GM12878 (cell line): Measurements from ENCODE around the gene TFDP1. TPM values are rescaled to one million over a fixed set of nuclear protein-coding genes. Genes with fewer than 3 reads are reported as not detected.

Source experiments
- ATAC-seq: fragments of 200-7000 bp; cut with Tn5 transposase; 3 replicates; pipeline ENCODE4 v1.9.1; 2020; ENCODE audit warnings: mild to moderate bottlenecking, moderate library complexity
- BruUV-seq: library from RNA; stranded (reverse); fragments of 400-500 nt; replicated peaks from 2 replicates; lab custom pipeline; 2021; lab: Mats Ljungman, UMichigan
- CTCF ChIA-PET: fragments of 300-600 bp; sonication (Branson Sonifier 250); formaldehyde crosslinking; extraction: SDS; loops from one replicate; lab custom pipeline; 2021; ENCODE audit warnings: inconsistent platforms; lab: Yijun Ruan, JAX
- POLR2A ChIA-PET: fragments of 350-600 bp; formaldehyde crosslinking; extraction: SDS; loops from one replicate; lab custom pipeline; 2021; ENCODE audit warnings: inconsistent platforms; lab: Charles Lee
- RAD21 ChIA-PET: fragments of 300-600 bp; sonication (Branson Sonifier 250); formaldehyde crosslinking; loops from one replicate; lab custom pipeline; 2023; ENCODE audit warnings: antibody characterized with exemption; ENCODE audit not compliant: unreplicated experiment; lab: Charles Lee
- SMC1A ChIA-PET: fragments of 300-600 bp; sonication (Branson Sonifier 250); formaldehyde crosslinking; loops from one replicate; lab custom pipeline; 2023; ENCODE audit not compliant: unreplicated experiment, uncharacterized antibody; lab: Charles Lee
- DNase-seq: peaks from one replicate; pipeline ENCODE4 v3.0.0-alpha.2; 2011; ENCODE audit warnings: low read depth, low spot score
- FAIRE-seq: peaks from 3 replicates; lab custom pipeline; 2011; peaks lifted over from hg19 to GRCh38; lab: Jason Lieb, UNC
- H2AFZ ChIP-seq: 2 replicates; pipeline ENCODE4 v1.6.0; 2011; ENCODE audit warnings: low read depth, low read length, control low read depth; ENCODE audit not compliant: control insufficient read depth
- H3K27ac ChIP-seq: 2 replicates; pipeline ENCODE4 v1.5.1; 2011; ENCODE audit warnings: control low read depth; ENCODE audit not compliant: control insufficient read depth, insufficient read depth
- H3K27me3 ChIP-seq, 2 experiments: replicated peaks in 1 of 2; 2 replicates each; pipeline versions ENCODE4 v1.6.0 to v1.6.1; 2011; ENCODE audit warnings: low read length in 1 of 2; ENCODE audit not compliant: control insufficient read depth in 2 of 2, insufficient read depth in 2 of 2
- H3K36me3 ChIP-seq, 2 experiments: 2 replicates each; pipeline ENCODE4 v1.5.1; 2011; ENCODE audit warnings: low read length in 1 of 2; ENCODE audit not compliant: control insufficient read depth in 2 of 2, insufficient read depth in 2 of 2
- H3K4me1 ChIP-seq: 2 replicates; pipeline ENCODE4 v1.6.1; 2011; ENCODE audit warnings: mild to moderate bottlenecking, low read length, moderate library complexity, mixed read lengths; ENCODE audit not compliant: control insufficient read depth, insufficient read depth
- H3K4me2 ChIP-seq: 2 replicates; pipeline ENCODE4 v1.6.0; 2011; ENCODE audit warnings: control low read depth; ENCODE audit not compliant: control insufficient read depth, insufficient read depth
- H3K4me3 ChIP-seq: fragments of 200-600 bp; sonication (generic); 2 replicates; pipeline ENCODE4 v1.5.1; 2016
- H3K79me2 ChIP-seq: 2 replicates; pipeline ENCODE4 v1.6.0; 2011; ENCODE audit warnings: low read length; ENCODE audit not compliant: control insufficient read depth, insufficient read depth
- H3K9ac ChIP-seq: 2 replicates; pipeline ENCODE4 v1.8.0; 2011; ENCODE audit warnings: low read length, control low read depth, mixed read lengths; ENCODE audit not compliant: control insufficient read depth, insufficient read depth
- H3K9me3 ChIP-seq: replicated peaks from 3 replicates; pipeline ENCODE4 v1.5.1; 2011; ENCODE audit warnings: mild to moderate bottlenecking, low read length; ENCODE audit not compliant: control insufficient read depth, insufficient read depth
- H4K20me1 ChIP-seq: 2 replicates; pipeline ENCODE4 v1.6.0; 2011; ENCODE audit not compliant: control insufficient read depth, insufficient read depth
- BMI1 ChIP-seq: fragments of 450-650 bp; IDR thresholded peaks from 2 replicates; pipeline ENCODE4 v1.6.1; 2016; ENCODE audit warnings: mild to moderate bottlenecking, moderate library complexity, borderline replicate concordance
- BRCA1 ChIP-seq: IDR thresholded peaks from 2 replicates; pipeline ENCODE4 v1.6.1; 2011; ENCODE audit warnings: low read depth, low read length, improper control_type of control experiment
- DPF2 ChIP-seq: fragments of 450-650 bp; IDR thresholded peaks from 2 replicates; pipeline ENCODE4 v1.6.1; 2017; ENCODE audit warnings: mild to moderate bottlenecking
- HDAC2 ChIP-seq: fragments of 200-600 bp; sonication (generic); IDR thresholded peaks from 2 replicates; pipeline ENCODE4 v1.6.1; 2017
- IRF4 ChIP-seq: IDR thresholded peaks from 2 replicates; pipeline ENCODE4 v1.6.1; 2011; ENCODE audit warnings: low read depth, low read length
- POLR2A ChIP-seq: IDR thresholded peaks from 2 replicates; pipeline ENCODE4 v1.6.1; 2011; ENCODE audit warnings: low read depth, mild to moderate bottlenecking, low read length
- SMAD1 ChIP-seq: fragments of 450-650 bp; IDR thresholded peaks from 2 replicates; pipeline ENCODE4 v1.6.1; 2018; ENCODE audit warnings: mild to moderate bottlenecking, low read depth; ENCODE audit not compliant: partially characterized antibody
- STAT1 ChIP-seq: fragments of 450-650 bp; conservative IDR thresholded peaks from 2 replicates; pipeline ENCODE4 v1.6.1; 2014; ENCODE audit warnings: antibody characterized with exemption, mild to moderate bottlenecking
- TCF7 ChIP-seq: IDR thresholded peaks from 2 replicates; pipeline ENCODE4 v1.6.1; 2014; ENCODE audit warnings: antibody characterized with exemption, borderline replicate concordance
- WGBS: methylation state at CpG from one replicate; pipeline ENCODE4 v1.1.6; 2016; ENCODE audit warnings: low lambda C conversion rate; ENCODE audit not compliant: insufficient replicate concordance, insufficient coverage; ENCODE audit errors: missing lambda C conversion rate; 5-methylcytosine and 5-hydroxymethylcytosine counted together
- in situ Hi-C: fragments of 300-500 bp; cut with MboI; formaldehyde crosslinking; loops from 9 replicates; pipeline ENCODE4 v1.14.3; 2018; ENCODE audit warnings: mixed read lengths
- intact Hi-C: fragments of 100-400 bp; cut with micrococcal nuclease; formaldehyde crosslinking; loops from one replicate; pipeline ENCODE4 v1.14.2; 2022; ENCODE audit not compliant: unreplicated experiment
- polyA plus RNA-seq, 11 experiments: library from polyadenylated mRNA; depleted of rRNA in 4 of 11; unstranded in 6 of 11; stranded (reverse) in 5 of 11; fragments of >200 nt; fragmentation: Nextera tagmentation in 4 of 11; fragmentation: Illumina TruSeq in 1 of 11; extraction: Ambion mirVana in 4 of 11; extraction: Trizol in 1 of 11; gene quantifications; 1 replicate in 1 of 11; 2 replicates in 10 of 11; pipeline versions ENCODE4 v1.2.1 to v1.2.3, GENCODE V29; 2011 to 2016; ENCODE audit warnings: inconsistent platforms in 2 of 11, missing spikeins in 2 of 11, low read depth in 1 of 11
- total RNA-seq, 4 experiments: library from RNA; depleted of rRNA in 3 of 4; stranded (reverse); fragments of >200 nt in 3 of 4; fragmentation: Illumina TruSeq in 1 of 4; extraction: Trizol in 1 of 4; gene quantifications; 2 replicates each; pipeline versions ENCODE4 v1.2.1 to v1.2.3, GENCODE V29; 2013 to 2021
- TF ChIP-seq, protein P1 (sequence below): IDR thresholded peaks from 2 replicates; pipeline ENCODE4 v1.6.1; 2011; ENCODE audit warnings: borderline replicate concordance, low read depth, mild to moderate bottlenecking, moderate library complexity, low read length; ENCODE audit not compliant: insufficient read depth, poor library complexity, severe bottlenecking
- TF ChIP-seq, protein P2 (sequence below): IDR thresholded peaks from 2 replicates; pipeline ENCODE4 v1.6.1; 2012; ENCODE audit warnings: improper control_type of control experiment, low read depth, low read length; ENCODE audit not compliant: insufficient replicate concordance
- TF ChIP-seq, protein P3 (sequence below): IDR thresholded peaks from 2 replicates; pipeline ENCODE4 v1.6.1; 2012; ENCODE audit warnings: low read depth, low read length, improper control_type of control experiment
- TF ChIP-seq, protein P4 (sequence below): fragments of 450-650 bp; formaldehyde crosslinking; IDR thresholded peaks from 2 replicates; pipeline ENCODE4 v1.5.0; 2022; ENCODE audit warnings: mild to moderate bottlenecking, missing genetic modification characterization

TFDP1 gene
- total and polyA plus RNA-seq, 10 of the 15 experiments (the other 5 are each of a cell fraction or from before 2014, with no cell fraction given) = 37.7 to 254 (median 119) TPM

DNA sequence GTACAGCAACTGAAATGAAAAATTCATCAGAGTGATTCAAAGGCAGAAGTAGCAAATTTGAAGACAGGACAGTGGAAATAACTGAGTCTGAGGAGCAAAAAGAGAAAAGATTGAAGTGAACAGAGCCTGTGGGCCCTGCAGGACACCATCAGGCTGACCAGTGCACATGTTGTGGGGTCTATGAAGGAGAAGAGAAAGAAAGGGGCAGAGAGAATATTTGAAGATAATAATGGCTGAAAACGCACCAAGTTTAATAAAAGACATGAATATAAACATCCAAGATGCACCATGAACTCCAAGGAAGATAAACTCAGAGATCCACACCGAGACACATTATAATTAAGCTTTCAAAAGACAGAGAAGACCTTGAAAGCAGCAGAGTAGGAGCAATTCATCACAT, 58.0 kb downstream of the TFDP1 start:
- in situ Hi-C loops = no loop called here
- ChIA-PET SMC1A (no interaction called here), CTCF (no interaction called here)
- Histone ChIP-seq H3K36me3 (peaks cover 10 to 22% of the 10 kb centered on the region in 2 experiments), H3K4me3 (no peak overlapping the region), H3K9ac (no peak overlapping the region), H2AFZ (no peak overlapping the region), H3K9me3 (no peaks in the 10 kb centered on the region), H4K20me1 (no peaks in the 10 kb centered on the region), H3K79me2 (no peaks in the 10 kb centered on the region), H3K4me1 (no peaks in the 10 kb centered on the region), H3K27me3 (no peaks in the 10 kb centered on the region)
- WGBS = 88% methylated on average over 2 of the region's 2 CpGs
- BruUV-seq = no TSS peak
- no peak for DNase-seq
- no peak for ATAC-seq
- intact Hi-C loops = no loop called here
- no peak for TF ChIP-seq POLR2A
- no peak for TF ChIP-seq IRF4
- no peak for TF ChIP-seq BMI1
- no peak for TF ChIP-seq STAT1
- TF ChIP-seq, protein P1, sequence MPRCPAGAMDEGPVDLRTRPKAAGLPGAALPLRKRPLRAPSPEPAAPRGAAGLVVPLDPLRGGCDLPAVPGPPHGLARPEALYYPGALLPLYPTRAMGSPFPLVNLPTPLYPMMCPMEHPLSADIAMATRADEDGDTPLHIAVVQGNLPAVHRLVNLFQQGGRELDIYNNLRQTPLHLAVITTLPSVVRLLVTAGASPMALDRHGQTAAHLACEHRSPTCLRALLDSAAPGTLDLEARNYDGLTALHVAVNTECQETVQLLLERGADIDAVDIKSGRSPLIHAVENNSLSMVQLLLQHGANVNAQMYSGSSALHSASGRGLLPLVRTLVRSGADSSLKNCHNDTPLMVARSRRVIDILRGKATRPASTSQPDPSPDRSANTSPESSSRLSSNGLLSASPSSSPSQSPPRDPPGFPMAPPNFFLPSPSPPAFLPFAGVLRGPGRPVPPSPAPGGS = no peak
- TF ChIP-seq, protein P2, sequence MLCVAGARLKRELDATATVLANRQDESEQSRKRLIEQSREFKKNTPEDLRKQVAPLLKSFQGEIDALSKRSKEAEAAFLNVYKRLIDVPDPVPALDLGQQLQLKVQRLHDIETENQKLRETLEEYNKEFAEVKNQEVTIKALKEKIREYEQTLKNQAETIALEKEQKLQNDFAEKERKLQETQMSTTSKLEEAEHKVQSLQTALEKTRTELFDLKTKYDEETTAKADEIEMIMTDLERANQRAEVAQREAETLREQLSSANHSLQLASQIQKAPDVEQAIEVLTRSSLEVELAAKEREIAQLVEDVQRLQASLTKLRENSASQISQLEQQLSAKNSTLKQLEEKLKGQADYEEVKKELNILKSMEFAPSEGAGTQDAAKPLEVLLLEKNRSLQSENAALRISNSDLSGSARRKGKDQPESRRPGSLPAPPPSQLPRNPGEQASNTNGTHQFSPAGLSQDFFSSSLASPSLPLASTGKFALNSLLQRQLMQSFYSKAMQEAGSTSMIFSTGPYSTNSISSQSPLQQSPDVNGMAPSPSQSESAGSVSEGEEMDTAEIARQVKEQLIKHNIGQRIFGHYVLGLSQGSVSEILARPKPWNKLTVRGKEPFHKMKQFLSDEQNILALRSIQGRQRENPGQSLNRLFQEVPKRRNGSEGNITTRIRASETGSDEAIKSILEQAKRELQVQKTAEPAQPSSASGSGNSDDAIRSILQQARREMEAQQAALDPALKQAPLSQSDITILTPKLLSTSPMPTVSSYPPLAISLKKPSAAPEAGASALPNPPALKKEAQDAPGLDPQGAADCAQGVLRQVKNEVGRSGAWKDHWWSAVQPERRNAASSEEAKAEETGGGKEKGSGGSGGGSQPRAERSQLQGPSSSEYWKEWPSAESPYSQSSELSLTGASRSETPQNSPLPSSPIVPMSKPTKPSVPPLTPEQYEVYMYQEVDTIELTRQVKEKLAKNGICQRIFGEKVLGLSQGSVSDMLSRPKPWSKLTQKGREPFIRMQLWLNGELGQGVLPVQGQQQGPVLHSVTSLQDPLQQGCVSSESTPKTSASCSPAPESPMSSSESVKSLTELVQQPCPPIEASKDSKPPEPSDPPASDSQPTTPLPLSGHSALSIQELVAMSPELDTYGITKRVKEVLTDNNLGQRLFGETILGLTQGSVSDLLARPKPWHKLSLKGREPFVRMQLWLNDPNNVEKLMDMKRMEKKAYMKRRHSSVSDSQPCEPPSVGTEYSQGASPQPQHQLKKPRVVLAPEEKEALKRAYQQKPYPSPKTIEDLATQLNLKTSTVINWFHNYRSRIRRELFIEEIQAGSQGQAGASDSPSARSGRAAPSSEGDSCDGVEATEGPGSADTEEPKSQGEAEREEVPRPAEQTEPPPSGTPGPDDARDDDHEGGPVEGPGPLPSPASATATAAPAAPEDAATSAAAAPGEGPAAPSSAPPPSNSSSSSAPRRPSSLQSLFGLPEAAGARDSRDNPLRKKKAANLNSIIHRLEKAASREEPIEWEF = no peak
- TF ChIP-seq BRCA1 = no peak
- TF ChIP-seq SMAD1 = no peak
- no peak for TF ChIP-seq DPF2
- no peak for TF ChIP-seq HDAC2
- TF ChIP-seq, protein P3, sequence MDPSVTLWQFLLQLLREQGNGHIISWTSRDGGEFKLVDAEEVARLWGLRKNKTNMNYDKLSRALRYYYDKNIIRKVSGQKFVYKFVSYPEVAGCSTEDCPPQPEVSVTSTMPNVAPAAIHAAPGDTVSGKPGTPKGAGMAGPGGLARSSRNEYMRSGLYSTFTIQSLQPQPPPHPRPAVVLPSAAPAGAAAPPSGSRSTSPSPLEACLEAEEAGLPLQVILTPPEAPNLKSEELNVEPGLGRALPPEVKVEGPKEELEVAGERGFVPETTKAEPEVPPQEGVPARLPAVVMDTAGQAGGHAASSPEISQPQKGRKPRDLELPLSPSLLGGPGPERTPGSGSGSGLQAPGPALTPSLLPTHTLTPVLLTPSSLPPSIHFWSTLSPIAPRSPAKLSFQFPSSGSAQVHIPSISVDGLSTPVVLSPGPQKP = no peak
- TF ChIP-seq, protein P4, sequence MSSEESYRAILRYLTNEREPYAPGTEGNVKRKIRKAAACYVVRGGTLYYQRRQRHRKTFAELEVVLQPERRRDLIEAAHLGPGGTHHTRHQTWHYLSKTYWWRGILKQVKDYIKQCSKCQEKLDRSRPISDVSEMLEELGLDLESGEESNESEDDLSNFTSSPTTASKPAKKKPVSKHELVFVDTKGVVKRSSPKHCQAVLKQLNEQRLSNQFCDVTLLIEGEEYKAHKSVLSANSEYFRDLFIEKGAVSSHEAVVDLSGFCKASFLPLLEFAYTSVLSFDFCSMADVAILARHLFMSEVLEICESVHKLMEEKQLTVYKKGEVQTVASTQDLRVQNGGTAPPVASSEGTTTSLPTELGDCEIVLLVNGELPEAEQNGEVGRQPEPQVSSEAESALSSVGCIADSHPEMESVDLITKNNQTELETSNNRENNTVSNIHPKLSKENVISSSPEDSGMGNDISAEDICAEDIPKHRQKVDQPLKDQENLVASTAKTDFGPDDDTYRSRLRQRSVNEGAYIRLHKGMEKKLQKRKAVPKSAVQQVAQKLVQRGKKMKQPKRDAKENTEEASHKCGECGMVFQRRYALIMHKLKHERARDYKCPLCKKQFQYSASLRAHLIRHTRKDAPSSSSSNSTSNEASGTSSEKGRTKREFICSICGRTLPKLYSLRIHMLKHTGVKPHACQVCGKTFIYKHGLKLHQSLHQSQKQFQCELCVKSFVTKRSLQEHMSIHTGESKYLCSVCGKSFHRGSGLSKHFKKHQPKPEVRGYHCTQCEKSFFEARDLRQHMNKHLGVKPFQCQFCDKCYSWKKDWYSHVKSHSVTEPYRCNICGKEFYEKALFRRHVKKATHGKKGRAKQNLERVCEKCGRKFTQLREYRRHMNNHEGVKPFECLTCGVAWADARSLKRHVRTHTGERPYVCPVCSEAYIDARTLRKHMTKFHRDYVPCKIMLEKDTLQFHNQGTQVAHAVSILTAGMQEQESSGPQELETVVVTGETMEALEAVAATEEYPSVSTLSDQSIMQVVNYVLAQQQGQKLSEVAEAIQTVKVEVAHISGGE (CRISPR knock-in tag) = no peak
- TF ChIP-seq TCF7 = no peak
- TF ChIP-seq, all 136 proteins: peak for 0
- H3K27ac ChIP-seq = no peak overlapping the region
- RAD21 ChIA-PET = no interaction called here
- no peak for FAIRE-seq
- H3K4me2 ChIP-seq = no peak overlapping the region
- POLR2A ChIA-PET = no interaction called here
